HG03196 (cell line): ENCODE results near the gene CDK8.
"Not testable (repeated sequence)": the region's sequence is repeated elsewhere in the genome, so short reads cannot be mapped to it uniquely, and the experiment has no call there.

Experiments
- ATAC-seq: cut with Tn5 transposase; IDR thresholded peaks from one replicate; pipeline ENCODE4 v1.9.1; 2021; ENCODE audit not compliant: unreplicated experiment

Gene CDK8

DNA sequence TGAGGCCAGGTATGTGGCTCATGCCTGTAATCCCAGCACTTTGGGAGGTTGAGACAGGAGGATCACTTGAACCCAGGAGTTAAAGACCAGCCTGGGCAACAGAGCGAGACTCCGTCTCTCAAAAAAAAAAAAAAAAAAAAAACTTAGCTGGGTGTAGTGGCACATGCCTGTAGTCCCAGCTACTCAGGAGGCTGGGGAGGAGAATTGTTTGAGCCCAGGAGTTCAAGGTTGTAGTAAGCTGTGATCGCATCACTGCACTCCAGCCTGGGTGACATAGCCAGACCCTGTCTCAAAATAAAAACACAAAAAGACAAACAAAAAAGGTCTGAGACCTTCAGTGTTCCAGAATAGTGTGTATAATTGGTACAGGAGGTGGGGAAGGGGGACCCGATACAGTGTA is 1.9 kb upstream of the CDK8 start:
- ATAC-seq = not testable (repeated sequence)

DNA sequence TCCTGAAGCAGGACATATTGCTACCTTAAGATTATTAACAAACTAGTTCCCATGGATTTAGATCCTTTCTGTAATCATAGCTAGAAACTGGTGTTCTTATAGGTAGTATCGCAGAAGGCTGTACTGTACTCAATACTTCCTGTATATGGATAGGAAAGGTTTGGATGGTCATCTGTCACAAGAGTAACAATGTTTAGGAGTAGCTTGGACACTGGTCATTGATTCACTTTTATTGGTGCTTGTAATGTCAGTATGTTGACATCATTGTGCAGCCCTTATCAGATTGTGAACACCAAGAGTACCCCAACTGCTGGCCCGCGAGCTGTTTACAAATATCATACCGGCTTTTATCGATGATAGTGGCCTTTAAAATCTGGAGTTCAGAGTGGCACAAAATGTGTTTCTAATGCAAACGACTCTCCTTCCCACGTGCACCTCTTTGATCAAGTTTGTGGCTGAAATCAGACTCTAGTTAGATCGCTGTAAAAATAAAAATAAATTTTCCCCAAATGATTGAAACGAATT is 605 bp upstream of the CDK8 start:
- no peak for ATAC-seq

DNA sequence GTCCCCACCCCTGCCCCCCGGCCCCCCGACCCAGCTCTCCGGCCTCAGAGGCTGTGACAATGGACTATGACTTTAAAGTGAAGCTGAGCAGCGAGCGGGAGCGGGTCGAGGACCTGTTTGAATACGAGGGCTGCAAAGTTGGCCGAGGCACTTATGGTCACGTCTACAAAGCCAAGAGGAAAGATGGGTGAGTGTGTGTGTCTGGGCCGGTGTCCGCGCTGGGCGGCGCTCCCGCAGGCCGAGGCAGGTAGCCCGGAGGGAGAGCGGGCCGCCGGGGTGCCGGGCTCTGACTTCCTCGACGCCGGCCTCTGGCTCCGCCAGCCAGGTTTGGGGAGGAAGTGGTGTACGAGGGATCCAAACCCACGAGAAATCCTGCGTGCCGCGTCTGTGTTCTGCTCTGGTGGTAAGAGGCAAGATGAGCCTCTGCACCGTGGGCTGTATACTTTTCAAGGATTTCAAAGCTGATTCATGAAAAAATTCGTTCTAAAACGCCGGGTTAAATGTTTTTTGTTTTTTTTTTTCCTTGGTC is 718 bp downstream of the CDK8 start:
- peak; percentile 34 for ATAC-seq

DNA sequence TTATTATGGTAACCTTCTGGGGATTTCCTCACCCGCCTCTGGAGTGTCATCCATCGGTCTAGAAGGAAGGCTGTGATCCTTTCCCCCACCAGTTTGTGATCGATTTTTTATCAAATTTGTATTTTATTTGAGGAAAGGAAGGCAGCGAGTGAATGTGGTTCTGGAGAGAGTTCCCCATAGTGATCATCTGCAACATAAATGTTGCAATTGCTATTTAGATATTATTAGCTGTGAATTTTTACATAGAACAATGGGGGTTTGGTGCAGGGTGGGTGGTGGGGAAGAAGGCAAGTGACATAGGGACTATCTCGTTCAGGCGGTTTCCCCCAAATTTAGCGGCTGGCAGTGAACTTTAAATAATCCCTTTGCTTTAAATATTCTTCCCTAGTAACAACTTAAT is 1.2 kb downstream of the CDK8 start:
- ATAC-seq = no peak

DNA sequence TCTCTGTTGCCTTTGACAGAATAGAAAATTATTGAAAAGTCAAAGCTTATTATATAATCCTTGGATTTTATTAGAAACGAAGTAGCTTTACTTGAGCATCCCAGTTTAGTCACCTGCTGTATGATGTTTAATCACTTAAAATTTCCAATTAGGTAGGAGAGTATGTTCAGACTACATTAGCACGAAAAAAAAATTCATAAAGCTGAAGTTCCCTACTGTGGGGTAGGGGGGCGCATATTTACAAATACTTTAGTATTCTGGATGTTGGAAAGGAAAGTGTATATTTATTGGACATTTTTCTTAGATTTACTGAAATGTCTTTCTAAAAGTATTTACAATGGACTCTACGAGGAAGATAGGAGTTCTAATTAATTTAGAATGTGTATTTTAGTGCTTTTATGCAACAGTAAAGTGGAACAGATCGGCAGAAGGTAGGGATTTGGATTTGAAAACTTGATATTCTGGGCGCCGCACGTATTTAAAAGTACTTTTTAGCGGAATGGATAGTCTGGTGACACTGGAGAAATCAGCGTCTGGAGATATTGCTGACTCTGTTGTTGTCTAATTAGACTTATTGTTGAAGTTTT is 1.9 kb downstream of the CDK8 start:
- no peak for ATAC-seq

DNA sequence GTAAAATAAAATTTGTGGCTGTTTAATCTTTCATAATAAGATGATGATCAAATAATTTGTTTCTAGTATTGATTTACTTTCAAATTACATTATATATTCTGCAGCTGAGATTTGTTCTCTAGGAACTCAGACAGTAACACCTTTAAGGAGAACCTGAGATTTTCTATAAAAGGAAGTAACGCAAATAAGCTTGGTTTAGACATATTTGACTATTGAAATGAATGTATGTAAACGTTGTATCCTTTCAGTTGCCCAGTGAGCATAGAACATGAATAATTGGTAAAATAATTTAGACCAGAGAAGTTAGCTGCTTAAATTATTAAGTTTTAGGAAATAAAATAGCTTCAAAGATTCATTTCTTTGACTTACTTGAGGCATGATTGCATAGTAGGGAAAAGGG is 3.1 kb downstream of the CDK8 start:
- ATAC-seq = no peak

DNA sequence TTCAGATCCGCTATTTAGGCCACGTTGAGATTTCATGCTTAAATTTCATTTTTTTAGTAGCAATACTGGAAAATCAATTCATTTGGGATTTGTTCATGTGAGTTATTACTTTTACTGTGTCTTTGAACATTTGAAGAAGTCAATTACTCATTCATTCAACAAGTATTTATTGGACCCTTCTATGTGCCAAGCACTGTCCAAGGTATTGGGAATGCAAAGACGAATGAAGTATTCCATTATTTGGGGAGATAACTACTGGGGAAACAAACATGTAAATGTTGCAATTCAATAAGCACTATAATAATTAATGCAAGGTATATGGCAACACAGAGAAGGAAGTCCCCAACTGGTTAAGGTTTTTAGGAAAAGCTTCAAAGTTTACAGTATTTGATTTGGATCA is 5.7 kb downstream of the CDK8 start:
- no peak for ATAC-seq

DNA sequence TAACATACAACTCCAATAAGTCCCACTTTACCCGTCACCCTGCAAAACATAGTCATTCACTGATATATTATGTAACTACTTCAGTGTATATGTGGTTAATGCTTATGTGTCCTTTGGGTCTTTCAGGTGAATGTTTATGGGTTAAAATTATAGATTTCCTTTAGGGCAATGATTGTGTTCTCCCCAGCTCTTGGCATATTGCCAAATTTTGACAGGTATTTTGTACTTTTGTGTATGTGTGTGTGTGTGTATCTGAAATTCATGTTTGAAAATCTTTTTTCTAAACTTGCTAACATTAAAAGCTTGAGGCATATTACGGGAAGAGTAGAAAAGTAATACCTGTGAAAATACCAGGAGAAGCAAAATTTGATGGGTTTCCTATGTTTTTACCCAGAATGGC is 8.2 kb downstream of the CDK8 start:
- no peak for ATAC-seq

DNA sequence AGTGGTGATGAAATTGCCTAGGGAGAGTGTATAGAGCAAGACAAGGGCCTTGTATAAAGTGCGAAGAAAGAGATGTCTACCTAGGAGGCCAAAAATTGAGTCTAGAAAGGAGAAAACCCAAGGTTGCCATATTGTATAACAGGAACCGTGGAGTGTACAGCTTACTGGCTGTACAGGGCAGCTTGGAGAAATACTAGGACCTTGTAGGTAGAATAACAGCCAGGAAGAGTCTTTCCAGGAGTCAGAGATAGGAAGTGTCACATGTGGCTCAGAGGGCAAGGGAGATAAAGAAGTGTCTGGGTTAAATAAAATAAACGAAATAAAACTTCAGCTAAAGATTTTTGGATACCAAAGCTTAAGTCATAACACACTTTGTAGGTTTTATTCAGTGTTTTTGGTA is 12.4 kb downstream of the CDK8 start:
- ATAC-seq = no peak

DNA sequence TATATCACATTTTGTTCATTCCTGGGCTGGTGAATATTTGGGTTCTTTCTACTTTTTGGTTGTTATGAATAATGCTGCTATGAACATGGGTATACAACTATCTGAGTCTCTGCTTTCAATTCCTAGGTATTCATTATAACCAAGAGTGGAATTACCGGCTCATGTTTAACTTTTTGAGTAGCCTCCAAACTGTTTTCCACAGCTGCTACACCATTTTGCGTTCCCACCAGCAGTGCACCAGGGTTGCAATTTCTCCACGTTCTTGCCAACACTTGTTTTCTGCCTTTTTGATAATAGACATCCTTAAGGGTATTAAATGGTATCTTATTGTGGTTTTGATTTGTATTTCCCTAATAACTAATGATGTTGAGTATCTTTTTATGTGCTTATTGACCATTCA is 16.8 kb downstream of the CDK8 start:
- no peak for ATAC-seq

DNA sequence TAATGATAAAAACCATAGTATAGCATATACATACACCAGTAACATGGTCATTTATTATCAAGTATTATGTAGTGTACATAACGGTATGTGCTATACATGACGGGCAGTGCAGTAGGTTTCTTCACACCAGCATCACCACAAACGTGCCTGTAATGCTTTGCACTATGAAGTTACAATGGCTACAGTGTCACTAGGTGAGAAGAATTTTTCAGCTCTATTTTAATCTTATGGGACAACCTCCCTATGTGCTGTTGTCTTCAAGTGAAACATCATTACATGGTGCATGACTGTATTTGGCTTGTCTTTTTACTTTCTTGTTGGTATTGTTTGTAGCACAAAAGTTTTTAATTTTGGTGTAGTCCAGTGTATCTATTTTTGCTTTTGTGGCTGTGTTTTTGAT is 18.7 kb downstream of the CDK8 start:
- ATAC-seq = no peak

DNA sequence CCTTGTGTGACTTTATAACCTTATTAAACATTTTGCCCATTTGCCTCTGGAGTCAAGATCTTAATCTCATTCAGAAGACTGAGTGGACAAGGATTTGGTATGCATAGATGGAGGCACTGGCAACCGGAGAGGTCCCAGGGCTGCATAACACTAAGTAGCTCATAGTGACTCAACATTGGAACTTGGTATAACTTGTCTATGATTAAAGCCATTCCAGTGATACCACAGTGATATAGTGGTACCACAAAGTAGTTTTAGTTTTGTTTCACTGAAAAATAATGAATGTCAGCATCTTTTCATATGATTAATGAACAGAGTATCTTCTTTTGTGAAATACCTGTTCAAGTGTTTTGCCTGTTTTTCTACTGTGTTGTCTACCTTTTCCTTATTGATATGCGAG is 26.4 kb downstream of the CDK8 start:
- no peak for ATAC-seq

DNA sequence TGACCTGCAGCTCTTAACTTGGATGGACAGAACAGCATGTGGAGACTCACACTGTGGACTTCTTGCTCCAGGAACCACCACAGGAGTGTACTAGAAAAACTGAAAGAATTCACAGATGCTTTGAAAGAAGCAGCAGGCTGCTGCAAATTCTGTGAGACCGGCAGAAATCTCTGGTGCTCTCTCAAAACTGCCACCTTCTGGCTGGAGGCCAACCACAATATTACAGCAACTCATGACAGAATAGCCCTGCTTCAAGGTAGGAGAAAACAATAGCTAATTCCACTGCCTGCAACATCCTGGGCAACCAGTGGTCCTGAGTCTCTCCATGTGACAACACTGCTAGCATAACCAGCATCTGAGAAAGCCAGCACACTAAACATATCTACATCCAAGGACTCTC is 26.9 kb downstream of the CDK8 start:
- no peak for ATAC-seq

DNA sequence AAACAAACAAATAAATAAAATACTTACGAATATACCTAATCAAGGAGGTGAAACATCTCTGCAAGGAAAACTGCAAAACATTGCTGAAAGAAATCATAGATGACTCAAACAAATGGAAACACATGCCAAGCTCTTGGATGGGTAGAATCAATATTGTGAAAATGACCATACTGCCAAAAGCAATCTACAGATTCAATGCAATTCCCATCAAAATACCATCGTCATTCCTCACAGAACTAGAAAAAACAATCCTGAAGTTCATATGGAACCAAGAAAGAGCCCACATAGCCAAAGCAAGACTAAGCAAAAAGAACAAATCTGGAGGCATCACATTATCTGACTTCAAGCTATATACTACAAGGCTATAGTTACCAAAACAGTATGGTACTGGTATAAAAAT is 32.0 kb downstream of the CDK8 start:
- not testable (repeated sequence) for ATAC-seq

DNA sequence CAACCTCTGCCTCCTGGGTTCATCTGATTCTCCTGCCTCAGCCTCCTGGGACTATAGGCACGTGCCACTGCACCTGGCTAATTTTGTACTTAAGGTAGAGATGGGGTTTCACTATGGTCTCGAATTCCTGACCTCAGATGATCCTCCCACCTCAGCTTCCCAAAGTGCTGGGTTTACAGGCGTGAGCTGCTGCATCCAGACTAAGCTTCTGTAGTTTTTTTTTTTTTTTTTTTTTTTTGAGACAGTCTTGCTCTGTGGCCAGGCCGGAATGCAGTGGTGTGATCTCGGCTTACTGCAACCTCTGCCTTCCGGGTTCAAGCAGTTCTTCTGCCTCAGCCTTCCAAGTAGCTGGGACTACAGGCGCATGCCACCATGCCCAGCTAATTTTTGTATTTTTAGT is 34.9 kb downstream of the CDK8 start:
- not testable (repeated sequence) for ATAC-seq

DNA sequence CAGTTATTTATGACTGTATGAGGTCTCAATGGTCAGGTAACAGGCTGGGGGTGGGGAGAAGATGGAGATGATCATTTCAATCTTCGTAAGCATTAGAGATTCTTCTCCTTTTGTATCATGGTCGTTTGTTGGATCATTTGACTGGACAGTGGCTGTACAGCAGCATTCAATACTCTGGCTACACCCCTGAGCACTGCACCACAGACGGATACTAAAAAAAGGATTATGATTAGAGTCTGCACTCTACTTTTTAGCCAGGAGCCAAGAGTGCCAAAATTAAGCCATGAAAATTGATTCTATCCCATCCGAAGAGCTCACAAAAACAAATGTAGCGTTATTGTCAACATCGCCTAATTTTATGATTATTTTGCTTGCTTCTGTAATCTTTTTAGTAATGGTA is 41.9 kb downstream of the CDK8 start:
- ATAC-seq = no peak

DNA sequence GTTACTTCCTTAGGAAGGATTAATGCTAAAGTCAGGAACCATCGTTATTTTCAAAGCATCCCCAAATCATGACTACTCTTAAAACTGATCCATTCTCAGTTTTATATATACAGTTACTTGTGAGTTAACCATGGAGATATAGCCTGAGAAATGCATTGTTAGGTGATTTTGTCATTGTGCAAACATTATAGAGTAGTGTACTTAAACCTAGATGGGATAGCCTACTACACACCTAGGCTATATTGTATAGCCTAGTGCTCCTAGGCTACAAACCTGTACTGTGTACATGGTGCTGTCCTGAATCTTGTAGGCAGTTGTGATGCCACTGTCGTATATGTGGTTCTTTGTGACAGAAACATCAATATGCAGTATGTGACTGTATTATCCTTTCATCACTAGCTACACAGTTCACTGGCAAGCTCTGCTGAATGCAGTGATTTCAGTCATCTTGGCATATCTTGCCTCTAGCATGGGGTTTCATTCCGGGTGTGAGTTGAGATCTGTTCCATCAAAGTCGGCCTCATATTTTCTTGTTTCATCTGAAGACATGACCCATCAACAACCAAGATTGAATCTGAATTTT is 45.3 kb downstream of the CDK8 start:
- no peak for ATAC-seq

DNA sequence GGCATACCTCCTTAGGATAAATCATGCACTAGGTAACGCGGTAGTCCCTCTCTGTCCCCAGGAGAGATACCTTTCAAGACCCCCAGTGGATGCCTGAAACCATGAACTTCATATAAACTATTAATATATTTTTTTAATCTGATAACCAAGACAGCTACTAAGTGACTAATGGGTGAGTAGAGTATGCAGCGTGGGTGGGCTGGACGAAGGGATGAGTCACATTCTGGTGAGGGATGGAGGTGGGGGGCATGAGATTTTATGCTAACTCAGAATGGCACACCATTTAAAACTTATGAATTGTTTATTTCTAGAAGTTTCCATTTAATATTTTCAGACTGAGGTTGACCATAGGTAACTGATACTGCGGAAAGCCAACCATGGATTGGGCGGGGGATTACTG is 46.2 kb downstream of the CDK8 start:
- ATAC-seq = no peak

DNA sequence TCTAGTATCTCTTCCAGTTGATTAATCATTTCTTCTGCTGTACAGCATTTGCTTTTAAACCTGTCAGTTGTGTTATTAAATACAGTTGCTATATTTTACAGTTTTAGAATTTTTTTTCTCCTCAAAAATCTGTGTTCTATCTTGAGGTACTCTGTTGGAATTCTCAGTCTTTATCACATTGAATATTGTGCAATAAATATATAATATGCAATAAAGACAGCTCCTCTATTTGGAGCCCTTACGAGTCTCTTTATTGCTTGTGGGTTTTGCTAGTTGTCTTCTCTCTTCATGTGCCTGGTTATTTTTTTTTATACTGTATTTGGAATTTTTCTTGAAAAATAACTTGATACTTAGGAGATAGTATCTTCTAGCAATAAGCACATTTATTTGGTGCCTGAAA is 51.7 kb downstream of the CDK8 start:
- no peak for ATAC-seq

DNA sequence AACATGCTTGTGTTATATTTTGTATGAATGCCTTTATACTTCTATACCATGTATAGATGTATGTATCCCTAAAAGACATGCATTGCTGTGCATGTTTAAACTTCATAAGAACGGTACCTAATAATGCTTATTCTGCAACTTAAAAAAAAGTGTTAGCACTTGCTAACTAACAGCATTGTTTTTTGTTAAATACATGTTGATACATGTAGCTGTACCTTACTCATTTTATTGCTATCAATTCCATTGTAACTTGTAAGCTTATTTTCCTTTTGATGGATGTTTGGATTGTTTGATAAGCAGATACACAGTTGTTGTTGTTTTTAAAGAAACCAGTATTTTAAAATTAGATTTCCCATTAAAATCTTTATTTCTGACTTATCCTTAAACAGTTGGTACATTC is 53.8 kb downstream of the CDK8 start:
- no peak for ATAC-seq

DNA sequence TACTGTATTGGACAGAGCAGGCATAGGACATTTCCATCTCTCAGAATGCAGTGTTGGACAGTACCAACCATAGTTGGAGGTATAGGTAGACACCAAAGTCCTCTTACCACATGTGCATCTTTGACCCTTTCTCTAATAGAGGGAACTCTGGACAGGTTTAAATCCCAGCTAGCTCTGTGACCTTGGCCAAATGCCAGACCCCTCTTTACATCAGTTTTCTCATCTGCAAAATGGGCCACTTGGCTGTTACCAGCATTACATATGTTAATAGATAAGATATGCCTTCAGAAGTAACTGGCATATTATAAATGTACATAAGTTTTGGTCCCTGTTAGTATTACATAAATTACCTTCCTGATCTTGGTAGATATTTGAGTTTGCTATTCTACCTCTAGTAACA is 54.3 kb downstream of the CDK8 start:
- ATAC-seq = no peak

DNA sequence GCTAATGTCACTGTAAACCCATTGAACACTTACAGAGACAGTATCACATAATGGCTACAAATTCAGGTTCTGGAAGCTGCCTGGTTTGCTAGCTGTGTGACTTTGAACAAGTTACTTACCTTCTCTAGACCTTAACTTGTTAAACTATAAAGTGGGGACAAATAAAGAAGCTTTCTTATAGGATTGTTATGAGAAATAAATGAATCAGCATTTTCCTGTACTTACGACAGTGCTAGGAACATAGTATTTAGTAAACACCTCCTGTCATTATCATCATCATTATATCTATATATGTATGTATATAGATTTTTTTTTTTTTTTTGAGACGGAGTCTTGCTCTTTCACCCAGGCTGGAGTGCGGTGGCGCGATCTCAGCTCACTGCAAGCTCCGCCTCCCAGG is 54.9 kb downstream of the CDK8 start:
- ATAC-seq = no peak

DNA sequence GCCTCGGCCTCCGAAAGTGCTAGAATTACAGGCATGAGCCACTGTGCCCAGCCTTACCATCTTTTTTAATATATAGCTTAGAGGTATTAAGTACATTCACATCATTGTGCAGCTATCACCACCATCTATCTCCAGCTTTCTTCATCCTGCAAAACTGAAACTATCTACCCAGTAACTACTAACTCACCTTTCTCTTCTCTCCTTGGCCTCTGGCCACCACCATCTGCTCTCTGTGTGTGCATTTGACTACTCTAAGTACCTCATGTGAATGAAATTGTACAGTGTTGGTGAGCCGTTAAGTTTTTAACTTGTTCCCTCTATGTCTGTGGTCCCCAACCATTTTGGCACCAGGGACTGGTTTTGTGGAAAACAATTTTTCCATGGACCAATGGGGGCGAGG is 56.1 kb downstream of the CDK8 start:
- no peak for ATAC-seq
